IMR-90 (cell line): Measurements from ENCODE around the gene GFAP. TPM values are rescaled to one million over a fixed set of nuclear protein-coding genes. Genes with fewer than 3 reads are reported as not detected.

Experiments used
- ATAC-seq: fragments of 200-7000 bp; cut with Tn5 transposase; 2 replicates; pipeline ENCODE4 v1.9.1; 2020; ENCODE audit warnings: low read depth, mild to moderate bottlenecking, moderate library complexity
- BruUV-seq: library from RNA; stranded (reverse); fragments of 400-500 nt; replicated peaks from 2 replicates; lab custom pipeline; 2021; lab: Mats Ljungman, UMichigan
- CTCF ChIA-PET: fragments of 300-600 bp; formaldehyde crosslinking; extraction: SDS; loops from one replicate; lab custom pipeline; 2021; ENCODE audit warnings: antibody characterized with exemption; lab: Yijun Ruan, JAX
- POLR2A ChIA-PET: fragments of 300-600 bp; sonication (Branson Sonifier 250); formaldehyde crosslinking; loops from one replicate; lab custom pipeline; 2022; ENCODE audit warnings: antibody characterized with exemption; ENCODE audit not compliant: unreplicated experiment; lab: Charles Lee
- DNase-seq: peaks from one replicate; pipeline ENCODE4 v3.0.0; 2013
- H2AFZ ChIP-seq: replicated peaks from 2 replicates; pipeline ENCODE3; 2013; ENCODE audit warnings: low read length, mild to moderate bottlenecking; ENCODE audit not compliant: poor library complexity
- H2AK5ac ChIP-seq: 2 replicates; pipeline ENCODE4 v1.6.1; 2013; ENCODE audit warnings: low read depth, low read length, inconsistent platforms
- H2AK9ac ChIP-seq: replicated peaks from 2 replicates; pipeline ENCODE3; 2013; ENCODE audit warnings: mild to moderate bottlenecking, low read depth, low read length, moderate library complexity; ENCODE audit not compliant: poor library complexity
- H2BK120ac ChIP-seq: 2 replicates; pipeline ENCODE4 v1.6.1; 2013; ENCODE audit warnings: low read depth, low read length, inconsistent platforms
- H2BK15ac ChIP-seq: 3 replicates; pipeline ENCODE4 v1.6.1; 2013; ENCODE audit warnings: low read depth, low read length, inconsistent platforms
- H2BK20ac ChIP-seq: 2 replicates; pipeline ENCODE4 v1.6.1; 2013; ENCODE audit warnings: low read depth, mild to moderate bottlenecking, inconsistent platforms, low read length, moderate library complexity
- H2BK5ac ChIP-seq: 2 replicates; pipeline ENCODE4 v1.6.1; 2013; ENCODE audit warnings: mild to moderate bottlenecking, low read depth, low read length, inconsistent platforms; ENCODE audit not compliant: poor library complexity, severe bottlenecking
- H3K14ac ChIP-seq: replicated peaks from 2 replicates; pipeline ENCODE4 v1.6.1; 2013; ENCODE audit warnings: low read depth, low read length, inconsistent platforms
- H3K18ac ChIP-seq: 2 replicates; pipeline ENCODE4 v1.6.1; 2013; ENCODE audit warnings: low read depth, low read length, control low read depth
- H3K23ac ChIP-seq: 2 replicates; pipeline ENCODE4 v1.6.1; 2013; ENCODE audit warnings: low read depth, low read length, inconsistent platforms
- H3K27ac ChIP-seq: 2 replicates; pipeline ENCODE4 v1.5.1; 2013; ENCODE audit warnings: mild to moderate bottlenecking, control low read depth, low read length; ENCODE audit not compliant: insufficient read depth
- H3K27me3 ChIP-seq: 2 replicates; pipeline ENCODE4 v1.6.1; 2013; ENCODE audit warnings: low read length; ENCODE audit not compliant: control insufficient read depth, insufficient read depth
- H3K36me3 ChIP-seq: 2 replicates; pipeline ENCODE4 v1.6.1; 2013; ENCODE audit warnings: low read length, mixed read lengths; ENCODE audit not compliant: control insufficient read depth, insufficient read depth
- H3K4ac ChIP-seq: 2 replicates; pipeline ENCODE4 v1.6.1; 2013; ENCODE audit warnings: low read depth, low read length, inconsistent platforms
- H3K4me1 ChIP-seq: 2 replicates; pipeline ENCODE4 v1.6.1; 2013; ENCODE audit warnings: low read length, mixed read lengths; ENCODE audit not compliant: control insufficient read depth, insufficient read depth
- H3K4me2 ChIP-seq: 2 replicates; pipeline ENCODE4 v1.6.1; 2013; ENCODE audit warnings: low read depth, mild to moderate bottlenecking, control low read depth, low read length, moderate library complexity
- H3K4me3 ChIP-seq: 2 replicates; pipeline ENCODE4 v1.5.1; 2013; ENCODE audit warnings: low read depth, mild to moderate bottlenecking, control low read depth, low read length, moderate library complexity; ENCODE audit not compliant: insufficient read depth
- H3K56ac ChIP-seq: 2 replicates; pipeline ENCODE4 v1.6.1; 2013; ENCODE audit warnings: low read length, inconsistent platforms; ENCODE audit not compliant: insufficient read depth; ENCODE audit errors: extremely low read depth
- H3K79me1 ChIP-seq, 2 experiments: 2 replicates each; pipeline ENCODE4 v1.6.1; 2013; ENCODE audit warnings: low read length in 2 of 2, inconsistent platforms in 1 of 2, low read depth in 1 of 2
- H3K9ac ChIP-seq: 2 replicates; pipeline ENCODE4 v1.6.1; 2013; ENCODE audit warnings: low read depth, low read length, control low read depth
- H3K9me1 ChIP-seq: 2 replicates; pipeline ENCODE4 v1.6.1; 2013; ENCODE audit warnings: low read length, inconsistent platforms; ENCODE audit not compliant: insufficient read depth
- H3K9me3 ChIP-seq: 2 replicates; pipeline ENCODE4 v1.6.1; 2013; ENCODE audit warnings: low read length; ENCODE audit not compliant: control insufficient read depth, insufficient read depth
- H4K20me1 ChIP-seq: 2 replicates; pipeline ENCODE4 v1.6.1; 2013; ENCODE audit warnings: low read length, inconsistent platforms; ENCODE audit not compliant: insufficient read depth
- H4K5ac ChIP-seq: 2 replicates; pipeline ENCODE4 v1.6.1; 2013; ENCODE audit warnings: mild to moderate bottlenecking, low read depth, low read length, control low read depth
- H4K8ac ChIP-seq, 2 experiments: 2 replicates each; pipeline ENCODE4 v1.6.1; 2013; ENCODE audit warnings: low read depth in 2 of 2, low read length in 2 of 2, control low read depth in 1 of 2, inconsistent platforms in 1 of 2
- H4K91ac ChIP-seq: 2 replicates; pipeline ENCODE4 v1.6.1; 2013; ENCODE audit warnings: low read depth, low read length, inconsistent platforms; ENCODE audit not compliant: insufficient read depth
- BHLHE40 ChIP-seq: fragments of 150-350 bp; IDR thresholded peaks from 2 replicates; pipeline ENCODE4 v1.6.1; 2016; ENCODE audit warnings: mild to moderate bottlenecking, low read depth, low read length
- CEBPB ChIP-seq: IDR thresholded peaks from 2 replicates; pipeline ENCODE4 v1.6.1; 2012; ENCODE audit warnings: low read depth, low read length, improper control_type of control experiment
- CHD1 ChIP-seq: IDR thresholded peaks from 2 replicates; pipeline ENCODE4 v1.6.1; 2012; ENCODE audit warnings: low read depth, low read length, improper control_type of control experiment
- MAFK ChIP-seq: IDR thresholded peaks from 2 replicates; pipeline ENCODE4 v1.6.1; 2012; ENCODE audit warnings: low read depth, low read length, improper control_type of control experiment
- MXI1 ChIP-seq: IDR thresholded peaks from 2 replicates; pipeline ENCODE4 v1.6.1; 2012; ENCODE audit warnings: low read depth, mild to moderate bottlenecking, low read length, moderate library complexity, borderline replicate concordance
- POLR2A ChIP-seq: IDR thresholded peaks from 2 replicates; pipeline ENCODE4 v1.6.1; 2012; ENCODE audit warnings: mild to moderate bottlenecking, low read depth, low read length
- RCOR1 ChIP-seq: IDR thresholded peaks from 2 replicates; pipeline ENCODE4 v1.6.1; 2012; ENCODE audit warnings: mild to moderate bottlenecking, low read length, improper control_type of control experiment; ENCODE audit not compliant: insufficient replicate concordance
- RFX5 ChIP-seq: IDR thresholded peaks from 2 replicates; pipeline ENCODE4 v1.8.0; 2012; ENCODE audit warnings: low read depth, mild to moderate bottlenecking, low read length, moderate library complexity
- SMC3 ChIP-seq: fragments of 150-350 bp; IDR thresholded peaks from 2 replicates; pipeline ENCODE4 v1.6.1; 2016; ENCODE audit warnings: low read depth, mild to moderate bottlenecking, antibody characterized with exemption, low read length, moderate library complexity
- WGBS, 2 experiments: methylation state at CpG; one replicate each; pipeline versions ENCODE4 v1.1.5 to v1.1.7; 2013; ENCODE audit warnings: missing lambda C conversion rate in 2 of 2; ENCODE audit not compliant: insufficient read length in 1 of 2; ENCODE audit errors: extremely low coverage in 2 of 2; 5-methylcytosine and 5-hydroxymethylcytosine counted together
- dilution Hi-C: fragments of 300-500 bp; cut with HindIII; formaldehyde crosslinking; loops from one replicate; pipeline ENCODE4 v1.14.3; 2018; ENCODE audit warnings: low sequenced_read_pairs; ENCODE audit not compliant: unreplicated experiment
- in situ Hi-C: fragments of 300-500 bp; cut with MboI; formaldehyde crosslinking; loops from 3 replicates; pipeline ENCODE4 v1.14.3; 2019; ENCODE audit warnings: low sequenced_read_pairs, inconsistent platforms, mixed read lengths
- intact Hi-C: fragments of 100-400 bp; cut with micrococcal nuclease; formaldehyde crosslinking; loops from 2 replicates; pipeline ENCODE4 v1.10.0; 2022
- polyA plus RNA-seq, 3 experiments: library from polyadenylated mRNA; depleted of rRNA; stranded (reverse); fragments of >200 nt; gene quantifications; 2 replicates each; pipeline ENCODE4 v1.2.3, GENCODE V29; 2012; ENCODE audit warnings: low replicate concordance in 1 of 3
- total RNA-seq: library from RNA; depleted of rRNA; stranded (reverse); fragments of >200 nt; gene quantifications from 2 replicates; pipeline ENCODE4 v1.2.3, GENCODE V29; 2012
- TF ChIP-seq, protein P1 (sequence below): fragments of 150-350 bp; IDR thresholded peaks from 2 replicates; pipeline ENCODE4 v1.6.1; 2017; ENCODE audit warnings: mild to moderate bottlenecking, antibody characterized with exemption, low read length, low read depth
- TF ChIP-seq, protein P2 (sequence below): fragments of 150-350 bp; IDR thresholded peaks from 2 replicates; pipeline ENCODE4 v1.6.1; 2016; ENCODE audit warnings: low read depth, mild to moderate bottlenecking, low read length, moderate library complexity, borderline replicate concordance
- TF ChIP-seq, protein P3 (sequence below): conservative IDR thresholded peaks from 2 replicates; pipeline ENCODE4 v1.5.1; 2012; ENCODE audit warnings: mild to moderate bottlenecking, low read depth, low read length, improper control_type of control experiment

Gene GFAP
- total and polyA plus RNA-seq, 2 of the 4 experiments (the other 2 are of a cell fraction), result 0.18 to 0.19 TPM

DNA sequence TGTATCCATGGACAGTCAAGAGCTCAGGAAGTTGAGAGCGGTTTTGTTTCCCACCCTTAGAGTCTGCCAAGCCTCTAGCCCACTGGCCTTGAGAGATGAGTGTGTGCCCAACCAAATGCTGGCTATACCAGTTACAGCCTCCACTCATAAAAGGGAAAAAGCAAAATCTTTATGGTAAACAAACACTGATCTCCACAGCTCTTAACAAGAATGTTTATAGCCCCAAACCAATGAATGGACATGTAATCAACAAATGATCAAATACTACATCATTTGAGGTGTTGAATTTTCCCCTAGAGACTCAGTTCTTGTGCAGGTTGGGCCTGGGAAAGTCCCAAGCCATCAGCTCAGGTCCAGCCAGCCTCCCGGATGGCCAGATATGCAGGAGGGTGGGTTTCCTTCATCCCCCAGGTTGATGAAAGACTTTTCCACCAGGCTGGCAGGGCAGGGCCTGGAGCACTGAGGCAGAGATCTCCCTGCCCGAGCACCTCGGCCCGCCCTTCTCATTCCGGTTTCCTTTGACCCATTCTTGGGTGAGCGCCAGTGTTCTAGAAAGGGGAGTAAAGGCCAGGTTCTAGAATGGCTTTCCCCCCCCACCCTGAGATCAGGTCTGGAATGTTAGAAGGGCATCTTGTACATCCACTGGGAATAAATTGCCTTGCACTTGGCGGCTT is 12.2 kb downstream of the GFAP start:
- H3K4me3 ChIP-seq, result no peak overlapping the region
- DNase-seq, result no peak
- intact Hi-C loops (no loop called here), in situ Hi-C loops (no loop called here), dilution Hi-C loops (no loop called here)
- H3K9me1 ChIP-seq, result peaks cover 35% of the 10 kb centered on the region
- no peak overlapping the region for H2BK5ac ChIP-seq
- ChIA-PET POLR2A (no interaction called here), CTCF (interaction anchor here (0.6 kb wide), 1 partner anchor 25 kb away, joined by 3 read pairs; no protein-coding TSS in a partner anchor)
- H3K56ac ChIP-seq, result no peak overlapping the region
- H3K36me3 ChIP-seq, result no peaks in the 10 kb centered on the region
- no peak overlapping the region for H3K4me2 ChIP-seq
- H3K23ac ChIP-seq, result no peak overlapping the region
- no peak overlapping the region for H3K4ac ChIP-seq
- no peak overlapping the region for H4K91ac ChIP-seq
- H3K4me1 ChIP-seq, result peaks cover 33% of the 10 kb centered on the region
- TF ChIP-seq CEBPB, result no peak
- no peak for TF ChIP-seq RCOR1
- TF ChIP-seq SMC3, result no peak
- TF ChIP-seq CHD1, result no peak
- no peak for TF ChIP-seq BHLHE40
- TF ChIP-seq, protein P1, sequence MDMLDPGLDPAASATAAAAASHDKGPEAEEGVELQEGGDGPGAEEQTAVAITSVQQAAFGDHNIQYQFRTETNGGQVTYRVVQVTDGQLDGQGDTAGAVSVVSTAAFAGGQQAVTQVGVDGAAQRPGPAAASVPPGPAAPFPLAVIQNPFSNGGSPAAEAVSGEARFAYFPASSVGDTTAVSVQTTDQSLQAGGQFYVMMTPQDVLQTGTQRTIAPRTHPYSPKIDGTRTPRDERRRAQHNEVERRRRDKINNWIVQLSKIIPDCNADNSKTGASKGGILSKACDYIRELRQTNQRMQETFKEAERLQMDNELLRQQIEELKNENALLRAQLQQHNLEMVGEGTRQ, result no peak
- TF ChIP-seq RFX5, result no peak
- TF ChIP-seq MAFK, result no peak
- TF ChIP-seq, protein P2, sequence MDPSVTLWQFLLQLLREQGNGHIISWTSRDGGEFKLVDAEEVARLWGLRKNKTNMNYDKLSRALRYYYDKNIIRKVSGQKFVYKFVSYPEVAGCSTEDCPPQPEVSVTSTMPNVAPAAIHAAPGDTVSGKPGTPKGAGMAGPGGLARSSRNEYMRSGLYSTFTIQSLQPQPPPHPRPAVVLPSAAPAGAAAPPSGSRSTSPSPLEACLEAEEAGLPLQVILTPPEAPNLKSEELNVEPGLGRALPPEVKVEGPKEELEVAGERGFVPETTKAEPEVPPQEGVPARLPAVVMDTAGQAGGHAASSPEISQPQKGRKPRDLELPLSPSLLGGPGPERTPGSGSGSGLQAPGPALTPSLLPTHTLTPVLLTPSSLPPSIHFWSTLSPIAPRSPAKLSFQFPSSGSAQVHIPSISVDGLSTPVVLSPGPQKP, result no peak
- no peak for TF ChIP-seq MXI1
- no peak for TF ChIP-seq POLR2A
- TF ChIP-seq, protein P3, sequence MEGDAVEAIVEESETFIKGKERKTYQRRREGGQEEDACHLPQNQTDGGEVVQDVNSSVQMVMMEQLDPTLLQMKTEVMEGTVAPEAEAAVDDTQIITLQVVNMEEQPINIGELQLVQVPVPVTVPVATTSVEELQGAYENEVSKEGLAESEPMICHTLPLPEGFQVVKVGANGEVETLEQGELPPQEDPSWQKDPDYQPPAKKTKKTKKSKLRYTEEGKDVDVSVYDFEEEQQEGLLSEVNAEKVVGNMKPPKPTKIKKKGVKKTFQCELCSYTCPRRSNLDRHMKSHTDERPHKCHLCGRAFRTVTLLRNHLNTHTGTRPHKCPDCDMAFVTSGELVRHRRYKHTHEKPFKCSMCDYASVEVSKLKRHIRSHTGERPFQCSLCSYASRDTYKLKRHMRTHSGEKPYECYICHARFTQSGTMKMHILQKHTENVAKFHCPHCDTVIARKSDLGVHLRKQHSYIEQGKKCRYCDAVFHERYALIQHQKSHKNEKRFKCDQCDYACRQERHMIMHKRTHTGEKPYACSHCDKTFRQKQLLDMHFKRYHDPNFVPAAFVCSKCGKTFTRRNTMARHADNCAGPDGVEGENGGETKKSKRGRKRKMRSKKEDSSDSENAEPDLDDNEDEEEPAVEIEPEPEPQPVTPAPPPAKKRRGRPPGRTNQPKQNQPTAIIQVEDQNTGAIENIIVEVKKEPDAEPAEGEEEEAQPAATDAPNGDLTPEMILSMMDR, result no peak
- BruUV-seq, result no TSS peak
- H3K27me3 ChIP-seq, result no peaks in the 10 kb centered on the region
- H3K18ac ChIP-seq, result no peak overlapping the region
- H2BK120ac ChIP-seq, result no peak overlapping the region; the same call in 1 of the 2 replicates
- H3K9me3 ChIP-seq, result no peaks in the 10 kb centered on the region
- no peak overlapping the region for H3K14ac ChIP-seq
- H2BK20ac ChIP-seq, result no peak overlapping the region
- H2AK5ac ChIP-seq, result peak overlapping the region; percentile 22; the same call in 1 of the 2 replicates
- WGBS, 2 experiments, result no CpG with 5 or more reads among the region's 8 CpGs
- H4K5ac ChIP-seq, result no peak overlapping the region
- no peak overlapping the region for H4K8ac ChIP-seq
- H3K79me1 ChIP-seq, result peaks cover 7 to 21% of the 10 kb centered on the region in 2 experiments; a peak in 3 of 4 replicates
- H4K20me1 ChIP-seq, result peaks cover 4% of the 10 kb centered on the region; the same call in 1 of the 2 replicates
- no peak overlapping the region for H3K27ac ChIP-seq
- H3K9ac ChIP-seq, result no peak overlapping the region
- ATAC-seq, result no peak
- H2AFZ ChIP-seq, result no peak overlapping the region
- H2BK15ac ChIP-seq, result no peak overlapping the region; the same call in 2 of the 3 replicates
- H2AK9ac ChIP-seq, result no peak overlapping the region
